ENCODE data around the gene RGS8. TPM values are rescaled to one million over a fixed set of nuclear protein-coding genes. Genes with fewer than 3 reads are reported as not detected.

The RGS8 gene
- polyA plus RNA-seq, 1 of the 3 experiments (the other 2 are of a cell fraction): not detected

GRCh38 chr1:182726912-182727311, 42.5 kb upstream of the RGS8 start:
- no peak for DNase-seq
- Histone ChIP-seq H3K4me3 (ENCODE audit: low read depth in 2 of 2, low read length in 1 of 2) (no peak overlapping the region), H3K27me3 (ENCODE audit: insufficient read depth) (no peaks in the 10 kb centered on the region), H2AFZ (ENCODE audit: low read depth) (no peak overlapping the region), H3K9ac (no peak overlapping the region), H3K36me3 (replicated peaks in 1 of 2; ENCODE audit: control insufficient read depth in 1 of 2, insufficient read depth in 2 of 2, low read length in 1 of 2) (no peaks in the 10 kb centered on the region), H3K79me2 (ENCODE audit: insufficient read depth) (no peaks in the 10 kb centered on the region), H3K4me2 (no peak overlapping the region), H3K9me2 (no peaks in the 10 kb centered on the region), H3K27ac (ENCODE audit: low read depth in 2 of 2, low read length in 1 of 2) (no peak overlapping the region), H3K4me1 (ENCODE audit: control insufficient read depth in 1 of 2, insufficient read depth in 2 of 2, low read depth in 1 of 2, low read length in 1 of 2) (peaks cover 0 to 4% of the 10 kb centered on the region in 2 experiments; a peak in 1 of 4 replicates), H3F3A (replicated peaks; ENCODE audit: insufficient read depth) (no peaks in the 10 kb centered on the region), H4K20me1 (ENCODE audit: insufficient read depth) (no peaks in the 10 kb centered on the region), H3K9me3 (no peaks in the 10 kb centered on the region)
- TF ChIP-seq FOSL2 (IDR thresholded peaks at IDR 0.05; ENCODE audit: borderline replicate concordance, low read depth): no peak
- POLR2A ChIA-PET: no interaction called here
- WGBS (ENCODE audit: low lambda C conversion rate): 80% methylated on average over 1 of the region's 1 CpG
- CTCF ChIA-PET: interaction anchor here (1.0 to 1.1 kb wide), 2 partner anchors 57 to 99 kb away, joined by 3 to 4 read pairs; no protein-coding TSS in a partner anchor

DNA sequence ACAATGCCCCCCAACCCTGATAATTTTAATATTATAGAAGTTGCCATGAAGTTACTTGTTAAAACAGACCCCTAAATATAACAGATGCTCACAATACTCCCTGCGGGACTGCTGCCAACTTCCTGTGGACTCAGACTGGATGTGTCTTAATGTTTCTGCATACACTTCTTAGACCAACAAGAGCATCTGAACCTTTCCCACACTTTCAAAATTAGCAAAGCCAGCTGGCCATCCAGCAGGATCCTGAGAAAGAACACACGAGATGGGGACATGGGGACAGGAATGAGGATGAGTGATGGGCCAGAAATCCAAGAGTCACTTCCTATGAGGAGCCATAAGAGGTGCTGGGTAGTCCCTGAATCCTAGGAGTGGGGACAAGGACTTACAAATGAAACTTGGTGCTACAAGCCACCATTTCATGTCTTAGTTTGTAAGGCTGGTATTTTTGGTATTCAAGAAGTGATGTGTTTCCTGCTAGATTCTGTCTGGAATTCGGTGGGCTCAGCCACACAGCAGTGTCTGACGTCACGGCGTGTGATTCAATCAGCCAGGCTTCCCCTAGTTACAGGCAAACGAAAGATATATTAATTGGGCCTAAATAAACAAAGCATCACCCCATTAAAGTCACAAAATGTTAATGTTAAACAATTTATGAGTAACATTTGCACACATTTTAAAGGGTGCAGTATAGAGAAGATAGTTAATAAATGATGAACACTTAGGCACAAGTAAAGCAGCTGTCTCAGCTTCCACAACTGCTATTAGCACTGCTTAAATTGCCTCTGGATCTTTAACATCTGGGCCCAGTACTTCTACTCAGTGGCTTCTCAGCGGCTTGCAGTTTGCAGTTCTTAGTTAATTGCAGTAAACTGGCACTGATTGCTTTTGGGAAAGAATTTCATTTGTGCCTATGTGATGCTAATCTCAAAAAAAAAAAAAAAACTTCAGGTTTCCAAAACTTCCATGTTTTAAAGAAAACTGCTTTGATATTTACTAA, 41.2 kb upstream of the RGS8 start:
- WGBS (ENCODE audit: low lambda C conversion rate): 59% methylated on average over 8 of the region's 8 CpGs
- no peak for TF ChIP-seq NFIC (IDR thresholded peaks at IDR 0.05; ENCODE audit: borderline replicate concordance)
- no peak for TF ChIP-seq TEAD4 (IDR thresholded peaks at IDR 0.05; ENCODE audit: borderline replicate concordance, insufficient read depth)
- TF ChIP-seq SIN3A (IDR thresholded peaks at IDR 0.05; ENCODE audit: borderline replicate concordance, low read depth, low read length): no peak
- no peak for TF ChIP-seq USF2 (IDR thresholded peaks at IDR 0.05; ENCODE audit: borderline replicate concordance, low read depth, low read length)
- TF ChIP-seq, protein P1, sequence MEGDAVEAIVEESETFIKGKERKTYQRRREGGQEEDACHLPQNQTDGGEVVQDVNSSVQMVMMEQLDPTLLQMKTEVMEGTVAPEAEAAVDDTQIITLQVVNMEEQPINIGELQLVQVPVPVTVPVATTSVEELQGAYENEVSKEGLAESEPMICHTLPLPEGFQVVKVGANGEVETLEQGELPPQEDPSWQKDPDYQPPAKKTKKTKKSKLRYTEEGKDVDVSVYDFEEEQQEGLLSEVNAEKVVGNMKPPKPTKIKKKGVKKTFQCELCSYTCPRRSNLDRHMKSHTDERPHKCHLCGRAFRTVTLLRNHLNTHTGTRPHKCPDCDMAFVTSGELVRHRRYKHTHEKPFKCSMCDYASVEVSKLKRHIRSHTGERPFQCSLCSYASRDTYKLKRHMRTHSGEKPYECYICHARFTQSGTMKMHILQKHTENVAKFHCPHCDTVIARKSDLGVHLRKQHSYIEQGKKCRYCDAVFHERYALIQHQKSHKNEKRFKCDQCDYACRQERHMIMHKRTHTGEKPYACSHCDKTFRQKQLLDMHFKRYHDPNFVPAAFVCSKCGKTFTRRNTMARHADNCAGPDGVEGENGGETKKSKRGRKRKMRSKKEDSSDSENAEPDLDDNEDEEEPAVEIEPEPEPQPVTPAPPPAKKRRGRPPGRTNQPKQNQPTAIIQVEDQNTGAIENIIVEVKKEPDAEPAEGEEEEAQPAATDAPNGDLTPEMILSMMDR (IDR thresholded peaks at IDR 0.05): no peak
- no peak for TF ChIP-seq POLR2AphosphoS5 (IDR thresholded peaks at IDR 0.05; ENCODE audit: low read depth, low read length)
- TF ChIP-seq GATA2 (CRISPR knock-in tag; IDR thresholded peaks at IDR 0.05): no peak
- TF ChIP-seq RAD21 (IDR thresholded peaks at IDR 0.05; ENCODE audit: low read length): no peak
- no peak for TF ChIP-seq EP300 (IDR thresholded peaks at IDR 0.05; ENCODE audit: borderline replicate concordance in 1 of 2, low read depth in 1 of 2, low read length in 1 of 2)
- TF ChIP-seq ELF1 (IDR thresholded peaks at IDR 0.05): no peak
- no peak for TF ChIP-seq SMC3 (IDR thresholded peaks at IDR 0.05; ENCODE audit: low read depth, low read length)
- TF ChIP-seq RFX5 (IDR thresholded peaks at IDR 0.05; ENCODE audit: low read length): no peak
- TF ChIP-seq TAF1 (IDR thresholded peaks at IDR 0.05; ENCODE audit: borderline replicate concordance, low read depth, low read length): no peak
- TF ChIP-seq FOSL2 (IDR thresholded peaks at IDR 0.05; ENCODE audit: borderline replicate concordance, low read depth): no peak
- TF ChIP-seq EZH2phosphoT487 (IDR thresholded peaks at IDR 0.05; ENCODE audit: borderline replicate concordance, low read depth): no peak
- TF ChIP-seq, protein P2, sequence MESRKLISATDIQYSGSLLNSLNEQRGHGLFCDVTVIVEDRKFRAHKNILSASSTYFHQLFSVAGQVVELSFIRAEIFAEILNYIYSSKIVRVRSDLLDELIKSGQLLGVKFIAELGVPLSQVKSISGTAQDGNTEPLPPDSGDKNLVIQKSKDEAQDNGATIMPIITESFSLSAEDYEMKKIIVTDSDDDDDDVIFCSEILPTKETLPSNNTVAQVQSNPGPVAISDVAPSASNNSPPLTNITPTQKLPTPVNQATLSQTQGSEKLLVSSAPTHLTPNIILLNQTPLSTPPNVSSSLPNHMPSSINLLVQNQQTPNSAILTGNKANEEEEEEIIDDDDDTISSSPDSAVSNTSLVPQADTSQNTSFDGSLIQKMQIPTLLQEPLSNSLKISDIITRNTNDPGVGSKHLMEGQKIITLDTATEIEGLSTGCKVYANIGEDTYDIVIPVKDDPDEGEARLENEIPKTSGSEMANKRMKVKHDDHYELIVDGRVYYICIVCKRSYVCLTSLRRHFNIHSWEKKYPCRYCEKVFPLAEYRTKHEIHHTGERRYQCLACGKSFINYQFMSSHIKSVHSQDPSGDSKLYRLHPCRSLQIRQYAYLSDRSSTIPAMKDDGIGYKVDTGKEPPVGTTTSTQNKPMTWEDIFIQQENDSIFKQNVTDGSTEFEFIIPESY (IDR thresholded peaks at IDR 0.05; ENCODE audit: borderline replicate concordance, low read depth): no peak

More for the DNA sequence above, 41.2 kb upstream of the RGS8 start:
- no peak overlapping the region for H2AFZ ChIP-seq (ENCODE audit: low read depth)
- no peak for DNase-seq
- H3K9ac ChIP-seq: no peak overlapping the region
- no peaks in the 10 kb centered on the region for H3K79me2 ChIP-seq (ENCODE audit: insufficient read depth)
- H3K36me3 ChIP-seq (replicated peaks in 1 of 2; ENCODE audit: control insufficient read depth in 1 of 2, insufficient read depth in 2 of 2, low read length in 1 of 2): no peaks in the 10 kb centered on the region
- H3F3A ChIP-seq (replicated peaks; ENCODE audit: insufficient read depth): no peaks in the 10 kb centered on the region
- no peaks in the 10 kb centered on the region for H3K9me2 ChIP-seq
- ChIA-PET POLR2A (no interaction called here), CTCF (interaction anchor here (0.6 to 1.1 kb wide), 2 partner anchors 52 to 59 kb away, joined by 3 to 4 read pairs; no protein-coding TSS in a partner anchor)
- H3K4me1 ChIP-seq (ENCODE audit: control insufficient read depth in 1 of 2, insufficient read depth in 2 of 2, low read depth in 1 of 2, low read length in 1 of 2): peaks cover 0 to 4% of the 10 kb centered on the region in 2 experiments; a peak in 1 of 4 replicates
- no peaks in the 10 kb centered on the region for H3K27me3 ChIP-seq (ENCODE audit: insufficient read depth)
- H3K4me3 ChIP-seq (ENCODE audit: low read depth in 2 of 2, low read length in 1 of 2): no peak overlapping the region
- H3K4me2 ChIP-seq: no peak overlapping the region
- H3K27ac ChIP-seq (ENCODE audit: low read depth in 2 of 2, low read length in 1 of 2): no peak overlapping the region
- no peaks in the 10 kb centered on the region for H4K20me1 ChIP-seq (ENCODE audit: insufficient read depth)
- H3K9me3 ChIP-seq: no peaks in the 10 kb centered on the region

Measured in SK-N-SH (cell line).